K562 treated with DMSO at 1 percent for 12 hours (cell line): ENCODE measurements around the gene LRRN3. TPM values are rescaled to one million over a fixed set of nuclear protein-coding genes. Genes with fewer than 3 reads are reported as not detected.

Source experiments
- total RNA-seq: library from RNA; unstranded; fragments of 300-600 nt; gene quantifications from 2 replicates; pipeline ENCODE4 v1.2.3, GENCODE V29; 2022; ENCODE audit not compliant: insufficient read depth

Gene LRRN3
- 0.22 TPM in 1 of 2 replicates, not detected in the other for total RNA-seq

DNA sequence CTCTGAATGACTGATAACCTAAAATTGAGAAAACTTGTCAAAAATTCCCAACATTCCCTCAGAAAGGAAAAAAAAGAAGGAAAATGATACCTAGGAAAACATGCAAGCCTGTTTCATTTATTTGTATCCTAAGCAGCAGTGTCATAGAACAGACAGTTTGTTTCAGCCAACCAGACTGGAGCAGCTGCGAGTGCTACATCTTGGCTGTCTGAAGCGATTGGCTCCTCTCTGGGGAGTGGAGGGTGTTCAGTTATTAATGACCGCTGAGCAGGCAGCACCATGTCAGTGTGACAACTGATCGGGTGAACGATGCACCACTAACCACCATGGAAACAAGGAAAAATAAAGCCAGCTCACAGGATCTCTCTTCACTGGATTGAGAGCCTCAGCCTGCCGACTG, at the start of gene LRRN3:
TSS of gene LRRN3 (plus strand) at position 282 of the 400 bp plus-strand sequence. CDS start 31,646 bp downstream, outside the sequence.

